ENCODE data around the gene SLC4A2.

SLC4A2 gene

GRCh38 chr7:151115121-151115835, 55.9 kb downstream of the SLC4A2 start:
- Histone ChIP-seq H3K4me1 (ENCODE audit: control insufficient read depth in 1 of 2, insufficient read depth in 2 of 2, low read length in 2 of 2) (peaks cover 10 to 21% of the 10 kb centered on the region in 2 donors), H3K36me3 (ENCODE audit: control insufficient read depth in 1 of 2, insufficient read depth in 2 of 2, low read length in 2 of 2) (peaks cover 11 to 32% of the 10 kb centered on the region in 2 donors), H3K27me3 (ENCODE audit: control insufficient read depth in 1 of 2, insufficient read depth in 2 of 2, low read length in 2 of 2) (no peaks in the 10 kb centered on the region), H3K9me3 (ENCODE audit: control insufficient read depth in 1 of 2, low read length in 2 of 2) (no peaks in the 10 kb centered on the region), H3K9ac (ENCODE audit: low read depth in 1 of 2, low read length in 2 of 2) (no peak overlapping the region), H3K27ac (ENCODE audit: low read depth, low read length) (no peak overlapping the region), H3K4me3 (ENCODE audit: low read depth in 1 of 2, low read length in 2 of 2) (no peak overlapping the region)

- H3K4me1 ChIP-seq (ENCODE audit: control insufficient read depth in 1 of 2, insufficient read depth in 2 of 2, low read length in 2 of 2): peaks cover 3 to 17% of the 10 kb centered on the region in 2 donors
- no peaks in the 10 kb centered on the region for H3K9me3 ChIP-seq (ENCODE audit: control insufficient read depth in 1 of 2, low read length in 2 of 2)
- H3K27ac ChIP-seq (ENCODE audit: low read depth, low read length): no peak overlapping the region
- H3K4me3 ChIP-seq (ENCODE audit: low read depth in 1 of 2, low read length in 2 of 2): no peak overlapping the region
- H3K9ac ChIP-seq (ENCODE audit: low read depth in 1 of 2, low read length in 2 of 2): no peak overlapping the region
- H3K36me3 ChIP-seq (ENCODE audit: control insufficient read depth in 1 of 2, insufficient read depth in 2 of 2, low read length in 2 of 2): peaks cover 13 to 38% of the 10 kb centered on the region in 2 donors
- H3K27me3 ChIP-seq (ENCODE audit: control insufficient read depth in 1 of 2, insufficient read depth in 2 of 2, low read length in 2 of 2): no peaks in the 10 kb centered on the region
Measured at GRCh38 chr7:151115836-151116418, 56.5 kb downstream of the SLC4A2 start.

GRCh38 chr7:151116603-151117440, 57.4 kb downstream of the SLC4A2 start:
- Histone ChIP-seq H3K4me1 (ENCODE audit: control insufficient read depth in 1 of 2, insufficient read depth in 2 of 2, low read length in 2 of 2) (peaks cover 0 to 13% of the 10 kb centered on the region in 2 donors), H3K9me3 (ENCODE audit: control insufficient read depth in 1 of 2, low read length in 2 of 2) (no peaks in the 10 kb centered on the region), H3K4me3 (ENCODE audit: low read depth in 1 of 2, low read length in 2 of 2) (no peak overlapping the region), H3K27me3 (ENCODE audit: control insufficient read depth in 1 of 2, insufficient read depth in 2 of 2, low read length in 2 of 2) (no peaks in the 10 kb centered on the region), H3K36me3 (ENCODE audit: control insufficient read depth in 1 of 2, insufficient read depth in 2 of 2, low read length in 2 of 2) (peaks cover 13 to 47% of the 10 kb centered on the region in 2 donors), H3K27ac (ENCODE audit: low read depth, low read length) (no peak overlapping the region), H3K9ac (ENCODE audit: low read depth in 1 of 2, low read length in 2 of 2) (no peak overlapping the region)

- Histone ChIP-seq H3K27me3 (ENCODE audit: control insufficient read depth in 1 of 2, insufficient read depth in 2 of 2, low read length in 2 of 2) (no peaks in the 10 kb centered on the region), H3K36me3 (ENCODE audit: control insufficient read depth in 1 of 2, insufficient read depth in 2 of 2, low read length in 2 of 2) (peaks cover 13 to 48% of the 10 kb centered on the region in 2 donors), H3K27ac (ENCODE audit: low read depth, low read length) (no peak overlapping the region), H3K9ac (ENCODE audit: low read depth in 1 of 2, low read length in 2 of 2) (no peak overlapping the region), H3K4me3 (ENCODE audit: low read depth in 1 of 2, low read length in 2 of 2) (no peak overlapping the region), H3K9me3 (ENCODE audit: control insufficient read depth in 1 of 2, low read length in 2 of 2) (no peaks in the 10 kb centered on the region), H3K4me1 (ENCODE audit: control insufficient read depth in 1 of 2, insufficient read depth in 2 of 2, low read length in 2 of 2) (peaks cover 0 to 13% of the 10 kb centered on the region in 2 donors)
Measured at GRCh38 chr7:151117565-151117964, 58.2 kb downstream of the SLC4A2 start.

GRCh38 chr7:151118108-151119054, 59.0 kb downstream of the SLC4A2 start:
- no peak overlapping the region for H3K27ac ChIP-seq (ENCODE audit: low read depth, low read length)
- H3K36me3 ChIP-seq (ENCODE audit: control insufficient read depth in 1 of 2, insufficient read depth in 2 of 2, low read length in 2 of 2): peaks cover 13 to 47% of the 10 kb centered on the region in 2 donors
- no peaks in the 10 kb centered on the region for H3K9me3 ChIP-seq (ENCODE audit: control insufficient read depth in 1 of 2, low read length in 2 of 2)
- no peak overlapping the region for H3K9ac ChIP-seq (ENCODE audit: low read depth in 1 of 2, low read length in 2 of 2)
- H3K4me3 ChIP-seq (ENCODE audit: low read depth in 1 of 2, low read length in 2 of 2): no peak overlapping the region
- no peaks in the 10 kb centered on the region for H3K27me3 ChIP-seq (ENCODE audit: control insufficient read depth in 1 of 2, insufficient read depth in 2 of 2, low read length in 2 of 2)
- peaks cover 0 to 13% of the 10 kb centered on the region in 2 donors for H3K4me1 ChIP-seq (ENCODE audit: control insufficient read depth in 1 of 2, insufficient read depth in 2 of 2, low read length in 2 of 2)

- Histone ChIP-seq H3K9ac (ENCODE audit: low read depth in 1 of 2, low read length in 2 of 2) (no peak overlapping the region), H3K27ac (ENCODE audit: low read depth, low read length) (no peak overlapping the region), H3K4me3 (ENCODE audit: low read depth in 1 of 2, low read length in 2 of 2) (no peak overlapping the region), H3K27me3 (ENCODE audit: control insufficient read depth in 1 of 2, insufficient read depth in 2 of 2, low read length in 2 of 2) (no peaks in the 10 kb centered on the region), H3K36me3 (ENCODE audit: control insufficient read depth in 1 of 2, insufficient read depth in 2 of 2, low read length in 2 of 2) (peaks cover 13 to 53% of the 10 kb centered on the region in 2 donors), H3K4me1 (ENCODE audit: control insufficient read depth in 1 of 2, insufficient read depth in 2 of 2, low read length in 2 of 2) (peaks cover 0 to 12% of the 10 kb centered on the region in 2 donors), H3K9me3 (ENCODE audit: control insufficient read depth in 1 of 2, low read length in 2 of 2) (no peaks in the 10 kb centered on the region)
Measured at GRCh38 chr7:151119055-151119415, 59.6 kb downstream of the SLC4A2 start.

- Histone ChIP-seq H3K36me3 (ENCODE audit: control insufficient read depth in 1 of 2, insufficient read depth in 2 of 2, low read length in 2 of 2) (peaks cover 13 to 61% of the 10 kb centered on the region in 2 donors), H3K27ac (ENCODE audit: low read depth, low read length) (no peak overlapping the region)
Measured at GRCh38 chr7:151119902-151120301, 60.5 kb downstream of the SLC4A2 start.

GRCh38 chr7:151120896-151121295, 61.5 kb downstream of the SLC4A2 start:
- Histone ChIP-seq H3K27ac (ENCODE audit: low read depth, low read length) (no peak overlapping the region), H3K36me3 (ENCODE audit: control insufficient read depth in 1 of 2, insufficient read depth in 2 of 2, low read length in 2 of 2) (peaks cover 13 to 64% of the 10 kb centered on the region in 2 donors), H3K4me1 (ENCODE audit: control insufficient read depth in 1 of 2, insufficient read depth in 2 of 2, low read length in 2 of 2) (peaks cover 9 to 12% of the 10 kb centered on the region in 2 donors), H3K9me3 (ENCODE audit: control insufficient read depth in 1 of 2, low read length in 2 of 2) (no peaks in the 10 kb centered on the region), H3K4me3 (ENCODE audit: low read depth in 1 of 2, low read length in 2 of 2) (no peak overlapping the region), H3K27me3 (ENCODE audit: control insufficient read depth in 1 of 2, insufficient read depth in 2 of 2, low read length in 2 of 2) (no peaks in the 10 kb centered on the region), H3K9ac (ENCODE audit: low read depth in 1 of 2, low read length in 2 of 2) (no peak overlapping the region)

More at GRCh38 chr7:151119902-151120301, 60.5 kb downstream of the SLC4A2 start:
- Histone ChIP-seq H3K9me3 (ENCODE audit: control insufficient read depth in 1 of 2, low read length in 2 of 2) (no peaks in the 10 kb centered on the region), H3K4me1 (ENCODE audit: control insufficient read depth in 1 of 2, insufficient read depth in 2 of 2, low read length in 2 of 2) (peaks cover 1 to 13% of the 10 kb centered on the region in 2 donors), H3K27me3 (ENCODE audit: control insufficient read depth in 1 of 2, insufficient read depth in 2 of 2, low read length in 2 of 2) (no peaks in the 10 kb centered on the region), H3K4me3 (ENCODE audit: low read depth in 1 of 2, low read length in 2 of 2) (no peak overlapping the region), H3K9ac (ENCODE audit: low read depth in 1 of 2, low read length in 2 of 2) (no peak overlapping the region)

- peaks cover 13 to 64% of the 10 kb centered on the region in 2 donors for H3K36me3 ChIP-seq (ENCODE audit: control insufficient read depth in 1 of 2, insufficient read depth in 2 of 2, low read length in 2 of 2)
- H3K27me3 ChIP-seq (ENCODE audit: control insufficient read depth in 1 of 2, insufficient read depth in 2 of 2, low read length in 2 of 2): no peaks in the 10 kb centered on the region
- peaks cover 6 to 10% of the 10 kb centered on the region in 2 donors for H3K4me1 ChIP-seq (ENCODE audit: control insufficient read depth in 1 of 2, insufficient read depth in 2 of 2, low read length in 2 of 2)
- H3K9ac ChIP-seq (ENCODE audit: low read depth in 1 of 2, low read length in 2 of 2): no peak overlapping the region
- no peak overlapping the region for H3K4me3 ChIP-seq (ENCODE audit: low read depth in 1 of 2, low read length in 2 of 2)
- no peaks in the 10 kb centered on the region for H3K9me3 ChIP-seq (ENCODE audit: control insufficient read depth in 1 of 2, low read length in 2 of 2)
- H3K27ac ChIP-seq (ENCODE audit: low read depth, low read length): no peak overlapping the region
Measured at GRCh38 chr7:151121380-151122170, 62.2 kb downstream of the SLC4A2 start.

Measured in duodenal mucosa (tissue), 2 donors.